Measurements from ENCODE around the gene SHC3.

SHC3 gene

GRCh38 chr9:88996046-88996920 lies 182.3 kb downstream of the SHC3 start:
- peak; percentile 48 for DNase-seq

GRCh38 chr9:88995627-88996026 lies 183.0 kb downstream of the SHC3 start:
- peak; percentile 33 for DNase-seq

GRCh38 chr9:88995200-88995577 lies 183.4 kb downstream of the SHC3 start:
- DNase-seq = no peak

- DNase-seq = peak; percentile 35
Measured at GRCh38 chr9:88994469-88995199, 184.0 kb downstream of the SHC3 start.

- DNase-seq = peak; percentile 49
Measured at GRCh38 chr9:88993871-88994460, 184.7 kb downstream of the SHC3 start.

- DNase-seq = no peak
Measured at GRCh38 chr9:88993327-88993726, 185.3 kb downstream of the SHC3 start.

- peak; percentile 42 for DNase-seq
Measured at GRCh38 chr9:88992556-88992955, 186.1 kb downstream of the SHC3 start.

- peak; percentile 73 for DNase-seq
Measured at GRCh38 chr9:88991066-88992034, 187.3 kb downstream of the SHC3 start, which contains the start of gene S1PR3. Gene S1PR3 (plus strand): TSS chr9:88991468. CDS start chr9:89001201, 9,733 bp downstream.

- DNase-seq = peak; percentile 60
Measured at GRCh38 chr9:88990729-88991065, 187.9 kb downstream of the SHC3 start.

GRCh38 chr9:88990041-88990728 lies 188.4 kb downstream of the SHC3 start:
- peak; percentile 60 for DNase-seq

GRCh38 chr9:88988796-88989641 lies 189.6 kb downstream of the SHC3 start:
- DNase-seq = peak; percentile 66

- DNase-seq = peak; percentile 32
Measured at GRCh38 chr9:88987661-88988060, 191.0 kb downstream of the SHC3 start.

GRCh38 chr9:88986776-88987175 lies 191.8 kb downstream of the SHC3 start:
- no peak for DNase-seq

- DNase-seq = no peak
Measured at GRCh38 chr9:88985616-88986015, 193.0 kb downstream of the SHC3 start.

GRCh38 chr9:88984543-88984883 lies 194.1 kb downstream of the SHC3 start:
- DNase-seq = no peak

- DNase-seq = peak; percentile 35
Measured at GRCh38 chr9:88983865-88984542, 194.6 kb downstream of the SHC3 start.

GRCh38 chr9:88980740-88981203 lies 197.8 kb downstream of the SHC3 start:
- no peak for DNase-seq

GRCh38 chr9:88979791-88980190 lies 198.8 kb downstream of the SHC3 start:
- DNase-seq = no peak

- no peak for DNase-seq
Measured at GRCh38 chr9:88979021-88979420, 199.6 kb downstream of the SHC3 start.

GRCh38 chr9:88978034-88978433 lies 200.6 kb downstream of the SHC3 start:
- peak; percentile 4 for DNase-seq

All from activated CD8-positive, alpha-beta memory T cell treated with anti-CD3 and anti-CD28 coated beads for 24 hours (primary cell).